IPS DF 4.7 (cell line): Measurements from ENCODE around the gene KANSL3.

Source experiments
- DNase-seq: peaks from one replicate; pipeline ENCODE4 v3.0.0-alpha.2; 2013; ENCODE audit warnings: low spot score; ENCODE audit errors: extremely low read depth

Gene KANSL3

GRCh38 chr2:96608469-96609455 is 29.4 kb downstream of the KANSL3 start:
- no peak for DNase-seq

- no peak for DNase-seq
Observed at GRCh38 chr2:96604104-96604503, 34.0 kb downstream of the KANSL3 start.

- no peak for DNase-seq
Observed at GRCh38 chr2:96602330-96602823, 35.7 kb downstream of the KANSL3 start.

GRCh38 chr2:96601382-96602292 is 36.5 kb downstream of the KANSL3 start:
- DNase-seq, result no peak

GRCh38 chr2:96599941-96600340 is 38.2 kb downstream of the KANSL3 start:
- DNase-seq, result no peak

GRCh38 chr2:96596596-96596995 is 41.5 kb downstream of the KANSL3 start:
- no peak for DNase-seq

GRCh38 chr2:96594691-96595152 is 43.4 kb downstream of the KANSL3 start:
- DNase-seq, result no peak

- DNase-seq, result no peak
Observed at GRCh38 chr2:96594282-96594681, 43.8 kb downstream of the KANSL3 start.

GRCh38 chr2:96591494-96591893 is 46.6 kb downstream of the KANSL3 start:
- DNase-seq, result no peak

- DNase-seq, result no peak
Observed at GRCh38 chr2:96591054-96591453, 47.1 kb downstream of the KANSL3 start.

GRCh38 chr2:96587843-96588242 is 50.3 kb downstream of the KANSL3 start:
- no peak for DNase-seq

GRCh38 chr2:96584017-96584416 is 54.1 kb downstream of the KANSL3 start:
- DNase-seq, result no peak

GRCh38 chr2:96580771-96581170 is 57.3 kb downstream of the KANSL3 start:
- no peak for DNase-seq

- no peak for DNase-seq
Observed at GRCh38 chr2:96579422-96579821, 58.7 kb downstream of the KANSL3 start.

- DNase-seq, result no peak
Observed at GRCh38 chr2:96578731-96579130, 59.4 kb downstream of the KANSL3 start.

GRCh38 chr2:96577501-96577900 is 60.6 kb downstream of the KANSL3 start:
- DNase-seq, result no peak

- DNase-seq, result no peak
Observed at GRCh38 chr2:96575785-96576456, 62.2 kb downstream of the KANSL3 start.

- no peak for DNase-seq
Observed at GRCh38 chr2:96574364-96574763, 63.7 kb downstream of the KANSL3 start.

- no peak for DNase-seq
Observed at GRCh38 chr2:96568094-96568493, 70.0 kb downstream of the KANSL3 start.

GRCh38 chr2:96565111-96565510 is 73.0 kb downstream of the KANSL3 start:
- peak; percentile 22 for DNase-seq

GRCh38 chr2:96564563-96564962 is 73.5 kb downstream of the KANSL3 start:
- DNase-seq, result no peak
